Testis (tissue), 3 donors: ENCODE measurements around the gene GATB. TPM values are rescaled to one million over a fixed set of nuclear protein-coding genes. Genes with fewer than 3 reads are reported as not detected.

Experiments used
- DNase-seq: peaks from one replicate; pipeline ENCODE4 v3.0.0-alpha.2; 2019
- H3K27ac ChIP-seq, 2 donors: fragments of 200-600 bp; sonication (generic); one replicate each; pipeline ENCODE4 v1.5.1; 2019
- H3K27me3 ChIP-seq: fragments of 200-600 bp; sonication (generic); one replicate; pipeline ENCODE4 v1.5.1; 2019
- H3K36me3 ChIP-seq: fragments of 200-600 bp; sonication (generic); one replicate; pipeline ENCODE4 v1.5.1; 2017; ENCODE audit warnings: low read depth; ENCODE audit errors: missing control alignments
- H3K4me1 ChIP-seq: fragments of 200-600 bp; sonication (generic); one replicate; pipeline ENCODE4 v1.5.1; 2019
- H3K4me3 ChIP-seq, 2 donors: fragments of 200-600 bp; sonication (generic); one replicate each; pipeline ENCODE4 v1.5.1; 2017 to 2019
- H3K9me3 ChIP-seq: fragments of 200-600 bp; sonication (generic); one replicate; pipeline ENCODE4 v1.5.1; 2017
- CTCF ChIP-seq, 3 experiments: fragments of 450-650 bp in 2 of 3; fragments of 200-600 bp in 1 of 3; sonication (generic) in 1 of 3; IDR thresholded peaks; one replicate each; pipeline ENCODE4 v1.5.1; 2016 to 2019; ENCODE audit warnings: antibody characterized with exemption in 3 of 3, mild to moderate bottlenecking in 2 of 3, moderate library complexity in 1 of 3
- POLR2A ChIP-seq: fragments of 450-650 bp; IDR thresholded peaks from one replicate; pipeline ENCODE4 v1.6.1; 2017; ENCODE audit warnings: antibody characterized with exemption, mild to moderate bottlenecking, moderate library complexity
- WGBS, 2 donors: methylation state at CpG; one replicate each; pipeline ENCODE4 v1.1.5; 2018; 5-methylcytosine and 5-hydroxymethylcytosine counted together
- intact Hi-C: fragments of 100-400 bp; cut with DNase I; formaldehyde crosslinking; loops from one replicate; pipeline ENCODE4 v1.15.1; 2023; ENCODE audit warnings: low total_unique reads
- polyA plus RNA-seq: library from polyadenylated mRNA; stranded (reverse); fragments of 350-450 nt; fragmentation: Illumina TruSeq; extraction: RNeasy Lipid Tissue Mini Kit (QIAGEN cat#74804); gene quantifications from one replicate; pipeline ENCODE4 v1.2.3, GENCODE V29; 2014; ENCODE audit warnings: low read depth, low replicate concordance; ENCODE audit not compliant: insufficient read depth
- total RNA-seq, 2 donors: library from RNA; depleted of rRNA; stranded (reverse); fragments of >200 nt; gene quantifications; one replicate each; pipeline ENCODE4 v1.2.3, GENCODE V29; 2016

Gene GATB
- total and polyA plus RNA-seq, 3 donors from 2014 or later: 21.9 to 49.4 (median 44.7) TPM

GRCh38 chr4:151690876-151691275 lies 69.9 kb downstream of the GATB start:
- Histone ChIP-seq H3K4me3 (no peak overlapping the region), H3K27ac (no peak overlapping the region), H3K4me1 (peaks cover 39% of the 10 kb centered on the region), H3K27me3 (no peaks in the 10 kb centered on the region), H3K36me3 (no peaks in the 10 kb centered on the region), H3K9me3 (no peaks in the 10 kb centered on the region)
- WGBS, 2 donors: 70 to 73% methylated on average over 4 of the region's 4 CpGs
- no peak for DNase-seq
- TF ChIP-seq POLR2A (no peak), CTCF (IDR thresholded peaks at IDR 0.05) (no peak)
- intact Hi-C loops: no loop called here

- WGBS, 2 donors: 31 to 57% methylated on average over 4 of the region's 4 CpGs
- H3K4me3 ChIP-seq: no peak overlapping the region
- no peaks in the 10 kb centered on the region for H3K27me3 ChIP-seq
- no peaks in the 10 kb centered on the region for H3K36me3 ChIP-seq
- no peaks in the 10 kb centered on the region for H3K9me3 ChIP-seq
- TF ChIP-seq POLR2A: no peak
- no peak for TF ChIP-seq CTCF (IDR thresholded peaks at IDR 0.05)
- no peak overlapping the region for H3K27ac ChIP-seq
- no peak for DNase-seq
- intact Hi-C loops: no loop called here
- H3K4me1 ChIP-seq: peaks cover 39% of the 10 kb centered on the region
Measured at GRCh38 chr4:151690164-151690870, 70.5 kb downstream of the GATB start.

- peaks cover 39% of the 10 kb centered on the region for H3K4me1 ChIP-seq
- intact Hi-C loops: no loop called here
- H3K27ac ChIP-seq: no peak overlapping the region
- TF ChIP-seq CTCF (IDR thresholded peaks at IDR 0.05) (no peak), POLR2A (no peak)
- H3K36me3 ChIP-seq: no peaks in the 10 kb centered on the region
- DNase-seq: no peak
- H3K27me3 ChIP-seq: no peaks in the 10 kb centered on the region
- 89 to 93% methylated on average over 10 of the region's 10 CpGs for WGBS, 2 donors
- no peak overlapping the region for H3K4me3 ChIP-seq
- no peaks in the 10 kb centered on the region for H3K9me3 ChIP-seq
Measured at GRCh38 chr4:151689211-151689991, 71.4 kb downstream of the GATB start.

- Histone ChIP-seq H3K4me1 (peaks cover 39% of the 10 kb centered on the region), H3K9me3 (no peaks in the 10 kb centered on the region), H3K4me3 (no peak overlapping the region), H3K27ac (no peak overlapping the region), H3K36me3 (no peaks in the 10 kb centered on the region), H3K27me3 (no peaks in the 10 kb centered on the region)
- TF ChIP-seq CTCF (IDR thresholded peaks at IDR 0.05) (no peak), POLR2A (no peak)
- no peak for DNase-seq
- intact Hi-C loops: no loop called here
Measured at GRCh38 chr4:151688785-151689043, 72.1 kb downstream of the GATB start.
